ENCODE measurements around the gene AKAP17A.
"Not testable (repeated sequence)": the region's sequence is repeated elsewhere in the genome, so short reads cannot be mapped to it uniquely, and the experiment has no call there.

Gene AKAP17A

GRCh38 chrX:1618689-1619088, 27.3 kb downstream of the AKAP17A start:
- no peak for TF ChIP-seq MAX (IDR thresholded peaks at IDR 0.05; ENCODE audit: low read depth, low read length)
- no peak for TF ChIP-seq MYC (IDR thresholded peaks at IDR 0.05; ENCODE audit: low read depth, low read length)
- TF ChIP-seq POLR2A (IDR thresholded peaks at IDR 0.05; ENCODE audit: extremely low read depth, insufficient read length), result no peak
- TF ChIP-seq CTCF (IDR thresholded peaks at IDR 0.05; ENCODE audit: low read depth, low read length), result no peak
- no peak for DNase-seq (ENCODE audit: low read depth)
- no peak overlapping the region for H3K4me3 ChIP-seq (ENCODE audit: low read depth, low read length)

- no peak for DNase-seq (ENCODE audit: low read depth)
- TF ChIP-seq CTCF (IDR thresholded peaks at IDR 0.05; ENCODE audit: low read depth, low read length) (no peak), MAX (IDR thresholded peaks at IDR 0.05; ENCODE audit: low read depth, low read length) (no peak), POLR2A (IDR thresholded peaks at IDR 0.05; ENCODE audit: extremely low read depth, insufficient read length) (no peak), MYC (IDR thresholded peaks at IDR 0.05; ENCODE audit: low read depth, low read length) (no peak)
- H3K4me3 ChIP-seq (ENCODE audit: low read depth, low read length), result no peak overlapping the region
Measured at GRCh38 chrX:1623691-1624090, 32.3 kb downstream of the AKAP17A start.

GRCh38 chrX:1624158-1624860, 32.9 kb downstream of the AKAP17A start:
- not testable (repeated sequence) for H3K4me3 ChIP-seq (ENCODE audit: low read depth, low read length); DNase-seq (ENCODE audit: low read depth)

DNA sequence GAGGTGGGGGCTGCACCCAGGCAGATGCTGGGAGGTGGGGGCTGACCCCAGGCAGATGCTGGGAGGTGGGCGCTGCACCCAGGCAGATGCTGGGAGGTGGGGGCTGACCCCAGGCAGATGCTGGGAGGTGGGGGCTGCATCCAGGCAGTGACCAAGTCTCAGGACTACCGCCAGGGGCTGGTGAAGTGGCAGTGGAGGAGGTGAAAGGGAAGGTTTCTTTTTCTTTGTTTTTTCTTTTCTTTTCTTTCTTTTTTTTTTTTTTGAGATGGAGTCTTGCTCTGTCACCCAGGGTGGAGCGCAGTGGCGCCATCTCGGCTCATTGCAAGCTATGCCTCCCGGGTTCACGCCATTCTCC, 33.4 kb downstream of the AKAP17A start:
- not testable (repeated sequence) for H3K4me3 ChIP-seq (ENCODE audit: low read depth, low read length); DNase-seq (ENCODE audit: low read depth)

DNA sequence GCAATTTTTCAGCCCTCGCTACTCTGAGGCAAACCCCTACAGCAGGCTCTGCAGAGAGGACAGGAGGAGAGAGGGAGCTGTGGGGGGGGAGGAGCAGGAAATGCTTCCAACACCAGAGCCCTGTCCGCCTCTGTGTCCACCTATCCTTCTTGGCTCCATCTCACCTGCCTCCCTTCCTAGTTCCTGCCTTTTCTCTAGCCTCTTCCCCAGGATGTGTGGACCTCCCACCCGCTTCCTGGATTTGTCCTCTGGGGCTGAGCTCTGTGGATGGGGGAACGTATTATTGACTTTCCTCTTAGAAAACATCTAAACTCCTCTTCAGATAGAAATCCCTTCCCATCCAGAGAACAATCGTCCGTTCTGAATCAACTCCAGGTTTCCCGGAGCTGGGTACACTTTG, 37.8 kb downstream of the AKAP17A start:
- TF ChIP-seq MYC (IDR thresholded peaks at IDR 0.05; ENCODE audit: low read depth, low read length), result no peak
- no peak for TF ChIP-seq POLR2A (IDR thresholded peaks at IDR 0.05; ENCODE audit: extremely low read depth, insufficient read length)
- no peak for TF ChIP-seq MAX (IDR thresholded peaks at IDR 0.05; ENCODE audit: low read depth, low read length)
- DNase-seq (ENCODE audit: low read depth), result no peak

DNA sequence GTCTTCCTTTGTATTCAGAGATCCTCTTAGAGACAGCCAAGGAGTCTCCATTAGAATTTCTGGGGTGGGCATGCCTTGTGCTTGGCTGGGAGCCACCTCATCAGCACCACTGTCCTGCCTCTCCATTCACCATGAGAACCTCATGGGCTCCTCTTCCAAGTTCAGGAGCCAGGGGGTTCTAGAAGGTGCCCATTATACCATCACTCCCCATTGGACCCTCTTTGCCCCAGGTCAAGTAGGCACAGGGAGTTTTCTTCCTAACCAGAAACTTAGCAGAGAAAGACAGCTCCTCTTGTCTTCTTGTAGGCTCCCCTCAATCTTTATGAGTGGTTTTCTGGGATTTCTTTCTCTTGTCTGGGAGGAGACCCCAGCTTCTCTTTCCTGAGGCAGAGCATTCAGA, 54.6 kb downstream of the AKAP17A start:
- TF ChIP-seq CTCF (IDR thresholded peaks at IDR 0.05; ENCODE audit: low read depth, low read length) (no peak), MYC (IDR thresholded peaks at IDR 0.05; ENCODE audit: low read depth, low read length) (no peak), MAX (IDR thresholded peaks at IDR 0.05; ENCODE audit: low read depth, low read length) (no peak), POLR2A (IDR thresholded peaks at IDR 0.05; ENCODE audit: extremely low read depth, insufficient read length) (no peak)
- no peak for DNase-seq (ENCODE audit: low read depth)
- no peak overlapping the region for H3K4me3 ChIP-seq (ENCODE audit: low read depth, low read length)

More for the DNA sequence above, 37.8 kb downstream of the AKAP17A start:
- H3K4me3 ChIP-seq (ENCODE audit: low read depth, low read length), result no peak overlapping the region

GRCh38 chrX:1649621-1650020, 58.2 kb downstream of the AKAP17A start:
- TF ChIP-seq MAX (IDR thresholded peaks at IDR 0.05; ENCODE audit: low read depth, low read length) (no peak), CTCF (IDR thresholded peaks at IDR 0.05; ENCODE audit: low read depth, low read length) (no peak), POLR2A (IDR thresholded peaks at IDR 0.05; ENCODE audit: extremely low read depth, insufficient read length) (no peak), MYC (IDR thresholded peaks at IDR 0.05; ENCODE audit: low read depth, low read length) (no peak)
- DNase-seq (ENCODE audit: low read depth), result no peak
- H3K4me3 ChIP-seq (ENCODE audit: low read depth, low read length), result no peak overlapping the region

Data from NB4 (cell line).